Smooth muscle cell (in vitro differentiated cells): Measurements from ENCODE around the gene NCAN. TPM values are rescaled to one million over a fixed set of nuclear protein-coding genes. Genes with fewer than 3 reads are reported as not detected.

Source experiments
- DNase-seq: peaks from one replicate; lab custom pipeline; 2025; ENCODE audit not compliant: unreplicated experiment; lab: John Stamatoyannopoulos, UW
- H2AFZ ChIP-seq: fragments of 200-600 bp; sonication (generic); 2 replicates; pipeline ENCODE4 v1.6.0; 2016; ENCODE audit warnings: antibody characterized with exemption, low read depth, mild to moderate bottlenecking
- H3F3A ChIP-seq: fragments of 200-600 bp; sonication (generic); 2 replicates; pipeline ENCODE4 v1.6.0; 2017; ENCODE audit warnings: antibody characterized with exemption, low read depth
- H3K27ac ChIP-seq: fragments of 200-600 bp; sonication (generic); 2 replicates; pipeline ENCODE4 v1.5.1; 2016; ENCODE audit warnings: low read depth, mild to moderate bottlenecking
- H3K27me3 ChIP-seq: fragments of 200-600 bp; sonication (generic); 2 replicates; pipeline ENCODE4 v1.6.1; 2016; ENCODE audit warnings: low read depth, mild to moderate bottlenecking
- H3K36me3 ChIP-seq: fragments of 200-600 bp; sonication (generic); 2 replicates; pipeline ENCODE4 v1.5.1; 2016; ENCODE audit warnings: low read depth
- H3K4me1 ChIP-seq: fragments of 200-600 bp; sonication (generic); 2 replicates; pipeline ENCODE4 v1.5.1; 2016; ENCODE audit warnings: low read depth
- H3K4me2 ChIP-seq: fragments of 200-600 bp; sonication (generic); 2 replicates; pipeline ENCODE4 v1.6.0; 2016; ENCODE audit warnings: mild to moderate bottlenecking
- H3K4me3 ChIP-seq: fragments of 200-600 bp; sonication (generic); 2 replicates; pipeline ENCODE4 v1.5.1; 2016; ENCODE audit warnings: mild to moderate bottlenecking
- H3K79me2 ChIP-seq: fragments of 200-600 bp; sonication (generic); 2 replicates; pipeline ENCODE4 v1.6.0; 2016; ENCODE audit warnings: low read depth, mild to moderate bottlenecking
- H3K9ac ChIP-seq: fragments of 200-600 bp; sonication (generic); 2 replicates; pipeline ENCODE4 v1.6.0; 2016; ENCODE audit warnings: low read depth
- H3K9me3 ChIP-seq: fragments of 200-600 bp; sonication (generic); replicated peaks from 2 replicates; pipeline ENCODE4 v1.5.1; 2016; ENCODE audit warnings: low read depth
- H4K20me1 ChIP-seq: fragments of 200-600 bp; sonication (generic); 2 replicates; pipeline ENCODE4 v1.6.0; 2016; ENCODE audit warnings: low read depth
- WGBS: methylation state at CpG from one replicate; pipeline ENCODE4 v1.1.7; 2016; ENCODE audit warnings: low lambda C conversion rate; 5-methylcytosine and 5-hydroxymethylcytosine counted together
- polyA plus RNA-seq: library from polyadenylated mRNA; unstranded; fragments of >200 nt; fragmentation: Nextera tagmentation; extraction: Ambion mirVana; gene quantifications from 2 replicates; pipeline ENCODE4 v1.2.1, GENCODE V29; 2016
- total RNA-seq: library from RNA; depleted of rRNA; stranded (reverse); fragments of >200 nt; gene quantifications from 2 replicates; pipeline ENCODE4 v1.2.3, GENCODE V29; 2014
- TF ChIP-seq, protein P1 (sequence below): fragments of 200-600 bp; sonication (generic); IDR thresholded peaks from 2 replicates; pipeline ENCODE4 v1.5.1; 2017; ENCODE audit warnings: borderline replicate concordance, mild to moderate bottlenecking, antibody characterized with exemption; ENCODE audit not compliant: insufficient read depth, poor library complexity, severe bottlenecking

Gene NCAN
- total and polyA plus RNA-seq, 2 experiments from 2014 or later, result not detected

DNA sequence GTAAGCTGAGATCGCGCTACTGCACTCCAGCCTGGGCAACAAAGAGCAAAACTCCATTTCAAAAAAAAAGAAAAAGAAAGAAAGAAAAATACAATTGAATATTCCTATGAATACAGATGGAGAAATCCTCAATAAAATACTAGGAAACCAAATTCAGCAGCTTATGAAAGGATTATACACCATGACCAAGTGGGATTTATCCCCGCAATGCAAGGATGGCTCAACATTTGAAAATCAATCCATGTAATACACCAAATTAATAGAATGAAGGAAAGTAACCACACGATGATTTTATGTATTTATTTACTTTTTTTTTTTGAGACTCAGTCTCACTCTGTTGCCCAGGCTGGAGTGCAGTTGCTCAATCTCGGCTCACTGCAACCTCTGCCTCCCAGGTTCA is 80.8 kb downstream of the NCAN start:
- 89% methylated on average over 5 of the region's 5 CpGs for WGBS
- DNase-seq, result no peak
- Histone ChIP-seq H3K27me3 (no peaks in the 10 kb centered on the region), H3K9ac (no peak overlapping the region), H2AFZ (no peak overlapping the region), H3K79me2 (no peaks in the 10 kb centered on the region), H3K36me3 (peaks cover 11% of the 10 kb centered on the region), H3K9me3 (no peaks in the 10 kb centered on the region), H3K4me3 (no peak overlapping the region), H3K27ac (no peak overlapping the region), H3K4me2 (no peak overlapping the region), H4K20me1 (peaks cover 25% of the 10 kb centered on the region), H3K4me1 (no peaks in the 10 kb centered on the region), H3F3A (no peaks in the 10 kb centered on the region)
- TF ChIP-seq, protein P1, sequence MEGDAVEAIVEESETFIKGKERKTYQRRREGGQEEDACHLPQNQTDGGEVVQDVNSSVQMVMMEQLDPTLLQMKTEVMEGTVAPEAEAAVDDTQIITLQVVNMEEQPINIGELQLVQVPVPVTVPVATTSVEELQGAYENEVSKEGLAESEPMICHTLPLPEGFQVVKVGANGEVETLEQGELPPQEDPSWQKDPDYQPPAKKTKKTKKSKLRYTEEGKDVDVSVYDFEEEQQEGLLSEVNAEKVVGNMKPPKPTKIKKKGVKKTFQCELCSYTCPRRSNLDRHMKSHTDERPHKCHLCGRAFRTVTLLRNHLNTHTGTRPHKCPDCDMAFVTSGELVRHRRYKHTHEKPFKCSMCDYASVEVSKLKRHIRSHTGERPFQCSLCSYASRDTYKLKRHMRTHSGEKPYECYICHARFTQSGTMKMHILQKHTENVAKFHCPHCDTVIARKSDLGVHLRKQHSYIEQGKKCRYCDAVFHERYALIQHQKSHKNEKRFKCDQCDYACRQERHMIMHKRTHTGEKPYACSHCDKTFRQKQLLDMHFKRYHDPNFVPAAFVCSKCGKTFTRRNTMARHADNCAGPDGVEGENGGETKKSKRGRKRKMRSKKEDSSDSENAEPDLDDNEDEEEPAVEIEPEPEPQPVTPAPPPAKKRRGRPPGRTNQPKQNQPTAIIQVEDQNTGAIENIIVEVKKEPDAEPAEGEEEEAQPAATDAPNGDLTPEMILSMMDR, result no peak

DNA sequence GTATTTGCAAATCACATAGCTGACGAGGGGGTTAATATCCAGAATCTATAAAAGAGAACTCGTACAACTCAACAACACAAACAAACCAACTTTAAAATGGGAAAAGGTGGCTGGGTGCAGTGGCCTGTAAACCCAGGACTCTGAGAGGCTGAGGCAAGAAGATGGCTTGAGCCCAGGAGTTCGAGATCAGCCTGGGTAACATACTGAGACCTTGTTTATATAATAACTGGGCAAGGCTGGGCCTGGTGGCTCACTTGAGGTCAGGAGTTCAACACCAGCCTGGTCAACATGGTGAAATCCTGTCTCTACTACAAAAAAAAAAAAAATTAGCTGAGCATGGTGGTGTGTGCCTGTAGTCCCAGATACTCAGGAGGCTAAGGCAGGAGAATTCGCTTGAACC is 83.2 kb downstream of the NCAN start:
- no peaks in the 10 kb centered on the region for H3F3A ChIP-seq
- H3K9me3 ChIP-seq, result no peaks in the 10 kb centered on the region
- H3K9ac ChIP-seq, result no peak overlapping the region
- TF ChIP-seq, protein P1, result no peak
- peaks cover 11% of the 10 kb centered on the region for H3K36me3 ChIP-seq
- H3K4me1 ChIP-seq, result no peaks in the 10 kb centered on the region
- H3K27ac ChIP-seq, result no peak overlapping the region
- peaks cover 5% of the 10 kb centered on the region for H4K20me1 ChIP-seq
- 95% methylated on average over 4 of the region's 4 CpGs for WGBS
- no peak overlapping the region for H3K4me3 ChIP-seq
- H3K4me2 ChIP-seq, result no peak overlapping the region
- no peaks in the 10 kb centered on the region for H3K79me2 ChIP-seq
- DNase-seq, result no peak
- no peaks in the 10 kb centered on the region for H3K27me3 ChIP-seq
- no peak overlapping the region for H2AFZ ChIP-seq

DNA sequence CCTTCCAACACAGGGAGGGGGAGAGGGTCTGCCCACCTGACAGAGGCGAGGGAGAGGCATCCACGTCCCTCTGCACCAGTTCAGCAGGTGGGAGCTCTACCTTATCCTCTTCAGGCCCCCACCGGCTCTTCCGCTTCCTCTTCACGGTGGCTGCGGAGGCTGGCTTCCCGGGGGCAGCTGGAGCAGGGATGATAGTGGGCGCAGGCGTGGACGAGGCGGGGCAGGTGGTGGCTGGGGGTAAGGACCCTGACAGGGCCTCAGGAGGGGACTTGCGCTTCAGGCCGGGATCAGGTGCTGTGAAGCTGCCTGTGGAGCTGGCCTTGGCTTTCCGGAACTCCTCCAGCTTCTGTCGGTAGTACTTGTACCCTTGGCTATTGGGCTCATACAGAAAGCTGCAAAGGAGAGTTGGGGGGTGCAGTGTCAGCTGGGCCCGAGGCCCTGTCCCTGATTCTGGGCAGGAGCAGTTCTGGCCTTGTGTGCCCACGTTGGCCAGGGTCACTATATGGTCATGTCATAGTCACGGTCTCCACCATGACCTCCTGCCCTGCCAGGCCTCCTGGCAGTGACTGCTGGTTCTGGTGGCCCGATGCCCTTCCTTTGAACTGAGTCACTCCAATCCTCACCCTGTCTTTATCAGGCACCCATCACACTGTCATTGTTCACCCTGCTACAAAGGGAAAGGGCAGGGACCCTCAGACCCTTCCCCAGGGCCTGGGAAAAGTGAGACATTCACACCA is 85.4 kb downstream of the NCAN start:
- no peaks in the 10 kb centered on the region for H3K27me3 ChIP-seq
- no peak overlapping the region for H2AFZ ChIP-seq
- DNase-seq, result no peak
- peaks cover 11% of the 10 kb centered on the region for H3K36me3 ChIP-seq
- no peaks in the 10 kb centered on the region for H3F3A ChIP-seq
- no peak overlapping the region for H3K27ac ChIP-seq
- H3K4me1 ChIP-seq, result no peaks in the 10 kb centered on the region
- H3K4me2 ChIP-seq, result no peak overlapping the region
- no peak overlapping the region for H3K9ac ChIP-seq
- TF ChIP-seq, protein P1, result no peak
- H4K20me1 ChIP-seq, result no peaks in the 10 kb centered on the region
- H3K79me2 ChIP-seq, result no peaks in the 10 kb centered on the region
- WGBS, result 96% methylated on average over 18 of the region's 19 CpGs
- no peaks in the 10 kb centered on the region for H3K9me3 ChIP-seq
- H3K4me3 ChIP-seq, result no peak overlapping the region

DNA sequence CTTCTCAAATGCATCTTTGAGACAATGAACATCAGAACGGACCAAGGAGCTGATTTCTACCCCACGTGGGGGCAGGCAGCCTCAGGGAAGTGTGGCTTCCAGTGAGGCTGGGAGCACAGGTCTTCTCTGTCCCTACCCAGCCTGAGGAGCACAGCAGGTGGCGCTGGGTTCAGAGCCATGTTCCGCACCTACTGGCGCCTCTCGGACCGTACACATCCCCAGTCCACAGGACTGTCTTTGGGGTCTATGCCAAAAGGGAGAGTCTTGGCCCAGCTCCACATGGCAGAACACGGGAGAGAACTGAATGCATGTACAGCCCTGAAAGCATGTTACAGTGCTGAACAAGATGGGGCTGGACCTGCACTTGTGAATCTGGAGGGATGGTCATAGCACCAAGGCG is 86.0 kb downstream of the NCAN start:
- 89% methylated on average over 9 of the region's 9 CpGs for whole genome bisulfite sequencing

More for the DNA sequence above, 86.0 kb downstream of the NCAN start:
- no peak overlapping the region for H3K9ac ChIP-seq
- no peaks in the 10 kb centered on the region for H3K4me1 ChIP-seq
- H3K9me3 ChIP-seq, result no peaks in the 10 kb centered on the region
- no peak overlapping the region for H3K4me2 ChIP-seq
- H3K36me3 ChIP-seq, result peaks cover 9% of the 10 kb centered on the region
- no peaks in the 10 kb centered on the region for H4K20me1 ChIP-seq
- no peak overlapping the region for H3K27ac ChIP-seq
- H3F3A ChIP-seq, result no peaks in the 10 kb centered on the region
- no peaks in the 10 kb centered on the region for H3K79me2 ChIP-seq
- no peak overlapping the region for H2AFZ ChIP-seq
- no peak for DNase-seq
- TF ChIP-seq, protein P1, result no peak
- H3K4me3 ChIP-seq, result no peak overlapping the region
- H3K27me3 ChIP-seq, result no peaks in the 10 kb centered on the region
